Left cardiac atrium (tissue), 4 donors: ENCODE data around the gene LAMB4. TPM values are rescaled to one million over a fixed set of nuclear protein-coding genes. Genes with fewer than 3 reads are reported as not detected.

Experiments used
- ATAC-seq, 2 donors: fragments of 200-7000 bp; cut with Tn5 transposase; one replicate each; pipeline ENCODE4 v1.9.1; 2020; ENCODE audit warnings: mild to moderate bottlenecking in 2 of 2, moderate library complexity in 2 of 2
- DNase-seq: peaks from one replicate; pipeline ENCODE4 v3.0.0-alpha.2; 2020
- intact Hi-C, 2 donors: fragments of 100-400 bp; cut with DNase I; formaldehyde crosslinking; loops; one replicate each; pipeline versions ENCODE4 v1.14.1 to v1.15.1; 2022 to 2023
- total RNA-seq, 2 donors: library from RNA; stranded (reverse); fragmentation: NEBNext Ultra II Directional; extraction: Animal tissue kit (Norgen Biotek cat#: 25700); gene quantifications; one replicate each; pipeline ENCODE4 v1.2.1, GENCODE V29; 2021
- donor health status: DM: no; HTN: yes; CAD: no.
- donor health status: DM: no; HTN: yes; CAD: no; lungs with severe emphysema.
- donor health status: DM: yes; HTN: yes; CAD: no.
- donor health status: Dilated cardiomyopathy.

LAMB4 gene
- total RNA-seq, 2 donors from 2014 or later, result 0.16 to 0.47 TPM

DNA sequence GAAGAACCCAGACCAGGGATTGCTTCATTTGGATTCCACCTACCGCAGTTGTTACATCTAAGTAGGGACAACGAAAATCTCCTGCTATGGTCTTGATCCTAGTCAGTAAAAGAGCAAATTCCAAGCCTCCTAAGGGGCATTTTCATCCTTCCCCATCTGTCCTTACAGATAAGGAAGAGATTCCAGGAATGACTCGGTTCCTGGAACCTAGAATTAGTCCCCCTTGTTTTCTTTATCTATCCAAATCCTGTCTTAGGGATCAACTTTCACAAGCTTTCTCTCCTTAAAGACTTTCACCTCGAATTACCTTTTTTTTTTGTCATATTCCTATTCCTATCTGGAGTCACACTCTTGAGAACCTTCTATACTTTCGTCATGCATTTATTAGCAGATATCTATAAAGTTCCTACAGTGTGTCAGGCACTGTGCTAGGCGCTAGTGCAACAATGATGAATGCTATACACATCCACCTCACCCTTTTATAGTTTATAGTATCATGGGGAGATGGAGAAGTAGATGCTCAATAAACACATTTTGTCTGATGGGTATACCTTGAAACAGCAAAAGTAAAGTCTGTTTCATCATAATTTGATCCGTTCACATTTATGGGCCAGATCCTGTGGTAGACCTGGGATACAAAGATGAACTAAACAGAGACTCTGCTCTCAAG lies 39.2 kb downstream of the LAMB4 start:
- intact Hi-C loops, result no loop called here
- DNase-seq (no peak), ATAC-seq (no peak)

DNA sequence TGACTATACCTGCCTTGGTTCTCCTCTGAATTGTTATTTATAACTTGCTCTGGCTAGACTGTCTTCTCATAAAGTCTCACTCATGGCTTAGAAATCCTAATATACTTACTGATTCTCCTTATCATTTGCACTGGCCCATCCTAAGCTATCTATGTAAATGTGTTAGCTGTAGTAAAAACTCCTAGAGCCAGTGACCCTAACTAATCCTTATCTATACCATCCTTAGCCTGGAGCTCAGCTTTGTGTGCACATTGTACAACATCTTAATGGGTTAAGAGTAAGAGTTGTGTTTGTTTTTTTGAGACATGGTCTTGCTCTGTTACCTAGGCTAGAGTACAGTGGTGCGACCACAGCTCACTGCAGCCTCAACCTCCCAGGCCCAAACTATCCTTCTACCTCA lies 40.8 kb downstream of the LAMB4 start:
- DNase-seq (no peak), ATAC-seq (no peak)
- intact Hi-C loops, result no loop called here

DNA sequence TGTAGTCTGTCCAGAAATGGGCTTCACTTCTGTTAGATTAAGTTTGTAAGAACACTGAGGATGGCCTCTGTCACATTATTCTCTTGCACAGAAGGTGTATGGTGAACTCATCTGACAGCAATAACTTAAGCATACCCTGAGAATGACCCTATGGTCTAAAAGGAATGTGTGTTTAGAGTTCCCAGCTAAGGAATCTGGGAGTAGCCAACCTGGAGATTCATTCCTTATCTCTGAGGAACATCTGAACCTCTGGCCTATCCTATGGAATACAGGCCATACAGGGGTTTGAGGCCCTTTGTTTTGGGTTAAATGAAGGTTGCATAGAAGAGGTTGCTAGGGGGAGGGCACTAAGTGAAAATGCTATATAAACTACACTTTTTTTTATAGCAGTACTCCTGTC lies 41.4 kb downstream of the LAMB4 start:
- intact Hi-C loops, result no loop called here
- DNase-seq (no peak), ATAC-seq (no peak)

DNA sequence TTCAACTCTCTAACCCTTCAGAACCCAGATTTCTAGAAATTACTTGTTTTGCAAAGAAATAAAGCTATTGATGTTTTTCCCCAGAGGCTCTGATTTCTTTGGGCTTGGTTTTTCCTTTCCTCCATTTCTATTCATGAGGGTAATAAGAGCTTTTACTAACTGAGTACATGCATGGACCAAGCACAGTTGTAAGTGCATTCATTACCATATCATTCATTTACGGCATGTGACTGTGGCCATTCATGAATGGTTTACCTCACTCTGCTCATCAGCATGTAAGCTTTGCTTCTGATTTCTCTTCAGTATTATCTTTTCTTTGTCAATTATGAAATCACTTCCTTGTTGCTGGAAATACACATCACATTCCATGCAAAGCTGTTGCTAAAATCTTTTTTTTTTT lies 42.4 kb downstream of the LAMB4 start:
- no peak for DNase-seq
- intact Hi-C loops, result no loop called here
- ATAC-seq, result no peak

DNA sequence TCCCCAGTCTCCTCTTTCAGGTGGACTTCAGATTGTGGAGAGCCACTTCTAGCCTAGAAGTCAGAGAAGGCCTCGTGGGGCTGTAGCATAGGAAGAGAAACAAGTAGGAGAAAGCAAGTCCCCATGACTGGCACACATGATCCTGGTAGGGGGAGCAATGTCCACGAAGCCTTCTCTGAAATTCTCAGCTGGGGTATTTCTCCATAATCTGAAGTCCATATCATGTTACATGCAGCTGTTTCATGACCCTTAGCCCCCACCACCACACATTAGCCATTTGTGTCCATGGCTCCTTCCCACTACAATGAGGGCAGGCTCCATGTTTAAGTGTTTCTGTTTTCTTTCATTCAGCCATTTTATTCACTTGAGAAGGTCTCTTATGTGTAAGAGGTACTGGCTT lies 43.2 kb downstream of the LAMB4 start:
- intact Hi-C loops, result no loop called here
- no peak for ATAC-seq
- no peak for DNase-seq

DNA sequence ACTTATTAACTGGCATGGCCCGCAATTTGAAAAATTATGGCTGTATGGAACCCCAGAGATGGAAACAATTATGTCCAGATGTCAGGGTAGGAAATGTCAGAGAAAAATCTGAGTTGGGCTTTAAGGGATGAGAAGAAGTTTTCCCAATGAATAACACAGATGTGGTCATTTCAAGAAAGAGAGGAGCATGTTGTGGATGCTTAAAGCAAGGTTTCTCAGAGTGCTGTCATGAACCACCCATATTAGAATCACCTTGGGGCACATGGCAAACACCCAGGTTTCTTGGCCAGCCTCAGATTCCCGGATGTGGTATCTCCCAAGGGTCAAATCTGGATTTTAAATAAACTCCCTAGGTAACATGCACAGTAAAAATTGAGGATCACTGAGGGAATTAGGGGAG lies 43.6 kb downstream of the LAMB4 start:
- ATAC-seq (no peak), DNase-seq (no peak)
- intact Hi-C loops, result no loop called here

DNA sequence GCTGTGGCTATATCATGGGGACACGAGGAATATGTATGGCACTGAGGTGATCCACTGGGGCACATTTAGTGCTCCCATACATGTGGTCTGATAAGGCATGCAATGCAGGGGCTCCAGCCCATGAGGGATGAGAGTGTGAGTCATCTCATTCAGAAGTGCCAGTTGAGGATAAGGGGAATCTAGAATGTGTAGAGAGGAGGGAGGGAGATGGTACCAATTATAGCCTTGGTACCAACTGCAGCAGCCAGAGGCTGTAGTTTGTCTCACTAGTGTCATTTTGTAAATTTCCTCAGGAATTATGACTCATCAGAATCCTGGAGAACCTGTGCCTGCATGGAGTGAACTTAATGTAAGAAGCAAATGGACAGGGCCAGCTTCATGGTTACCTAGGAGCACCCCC lies 46.2 kb downstream of the LAMB4 start:
- intact Hi-C loops, result no loop called here
- ATAC-seq (no peak), DNase-seq (no peak)

DNA sequence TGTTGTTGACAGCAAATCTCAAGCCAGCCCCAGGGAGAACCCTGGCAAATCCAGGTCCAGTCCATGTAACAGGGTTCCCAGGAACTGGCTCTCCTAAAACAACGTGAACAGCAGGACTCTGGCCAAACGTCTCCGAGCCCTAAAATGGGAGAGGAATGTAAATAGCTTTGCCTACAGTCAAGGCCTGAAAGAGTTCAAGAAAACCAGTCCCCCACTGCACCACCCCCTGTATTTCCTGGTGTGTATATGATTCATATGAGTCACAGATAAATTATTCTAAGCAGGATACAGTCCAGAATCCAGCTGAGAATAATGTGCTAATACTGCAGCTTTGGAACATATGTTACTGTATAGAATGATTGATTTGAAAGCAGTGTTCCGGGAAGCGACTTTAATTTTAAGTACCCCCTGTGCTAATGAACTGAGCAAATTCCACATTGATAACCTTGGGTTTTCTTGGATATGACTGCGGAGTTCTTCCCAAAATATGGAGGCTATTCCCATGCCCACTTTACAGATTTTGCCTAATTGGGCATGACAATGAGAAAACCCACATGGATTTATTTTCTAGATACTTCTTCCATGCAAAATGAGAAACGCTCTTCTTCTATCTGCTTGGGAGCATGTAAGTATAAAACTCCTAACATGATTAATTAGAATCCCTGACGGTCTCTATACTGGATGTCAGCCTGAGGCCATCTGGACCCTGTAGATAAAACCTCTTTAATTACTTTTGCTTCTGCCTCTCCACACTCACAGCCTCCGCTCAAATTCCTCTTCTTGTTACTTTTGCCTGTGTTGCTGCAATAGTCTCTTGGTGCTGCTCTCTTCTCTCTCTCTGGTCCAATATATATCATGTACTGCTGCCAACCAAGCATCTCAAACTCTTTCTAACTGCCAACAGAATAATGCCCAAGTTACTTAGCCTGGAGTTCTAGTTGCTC lies 50.2 kb downstream of the LAMB4 start:
- no peak for DNase-seq
- peak in 1 of 2 donors; percentile 60 for ATAC-seq
- intact Hi-C loops, result no loop called here

DNA sequence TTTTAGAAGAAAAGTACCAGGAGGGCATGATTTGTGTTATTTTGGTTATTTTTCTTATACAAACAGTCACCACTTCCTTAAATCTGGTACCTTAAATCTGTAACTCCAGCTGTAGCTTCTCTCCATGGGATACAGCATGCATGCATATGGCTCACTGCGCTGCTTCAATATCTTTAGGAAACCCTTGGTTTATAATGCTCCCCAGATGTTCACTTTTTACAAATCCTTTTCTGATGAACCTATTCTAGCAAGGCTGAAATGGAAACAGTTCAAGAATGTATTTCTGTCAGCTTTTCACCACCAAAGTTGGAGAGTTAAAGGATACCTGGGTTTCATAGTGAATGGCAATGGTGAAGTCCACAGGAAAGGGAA lies 50.9 kb downstream of the LAMB4 start:
- no peak for DNase-seq
- intact Hi-C loops, result no loop called here
- no peak for ATAC-seq

DNA sequence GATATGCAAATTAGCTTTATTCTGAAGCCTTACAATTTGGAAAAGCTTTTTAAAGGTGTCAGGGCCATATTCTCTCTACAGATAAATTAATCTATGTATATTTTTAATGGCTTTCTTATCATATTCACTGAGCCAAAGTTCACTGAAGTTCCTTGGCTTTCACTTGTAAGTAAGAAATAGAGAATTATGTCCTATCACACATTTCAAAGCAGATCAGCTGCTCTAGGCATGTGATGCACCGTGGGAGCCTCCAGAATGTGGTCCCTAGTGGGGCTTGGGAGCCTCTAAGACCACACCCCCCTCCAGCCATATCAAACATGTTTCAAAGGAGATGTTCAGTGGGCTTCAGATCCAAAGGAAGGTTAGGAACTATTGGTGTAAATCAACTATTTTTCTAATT lies 51.5 kb downstream of the LAMB4 start:
- no peak for ATAC-seq
- no peak for DNase-seq
- intact Hi-C loops, result no loop called here

DNA sequence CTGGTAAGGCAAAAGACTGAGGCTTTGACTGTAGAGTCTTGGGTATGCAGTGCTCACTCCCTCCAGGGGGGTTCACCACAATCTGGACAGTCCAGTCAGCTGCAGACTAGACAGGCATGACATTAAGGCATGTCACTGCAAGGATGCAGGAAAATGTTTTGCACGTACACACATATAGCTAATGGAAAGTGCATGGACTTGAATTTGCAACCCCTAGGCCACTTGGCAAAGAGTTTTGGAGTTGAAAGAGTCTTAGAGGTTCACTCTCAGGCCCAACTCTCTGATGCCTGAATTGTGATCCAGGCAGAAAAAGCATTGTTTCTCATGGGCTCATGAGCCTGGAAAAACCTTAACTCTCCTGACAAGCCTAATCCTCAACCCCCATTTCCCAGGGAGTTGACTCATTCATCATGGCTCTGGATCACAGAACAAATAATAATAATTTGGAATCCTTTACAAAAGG lies 51.9 kb downstream of the LAMB4 start:
- ATAC-seq (no peak), DNase-seq (no peak)
- intact Hi-C loops, result no loop called here

DNA sequence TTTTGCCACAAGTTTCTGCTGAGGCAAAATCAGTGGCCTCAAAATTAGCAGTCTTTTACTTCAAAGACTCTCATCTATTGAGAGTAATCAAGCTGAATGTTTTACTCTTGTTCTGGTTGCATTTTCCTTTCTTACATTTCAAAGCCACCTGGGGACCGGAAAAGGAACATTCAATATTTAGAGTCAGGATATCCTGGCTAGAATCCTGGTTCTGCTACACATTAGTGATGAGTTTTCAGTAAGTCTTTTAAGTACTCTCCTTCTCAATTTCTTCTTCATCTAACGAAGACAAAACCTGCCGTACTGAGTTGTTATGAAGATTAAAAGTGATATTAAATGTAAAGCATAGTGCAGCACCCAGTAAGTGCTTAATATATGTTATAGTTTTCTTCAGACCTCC lies 52.5 kb downstream of the LAMB4 start:
- DNase-seq (no peak), ATAC-seq (no peak)
- intact Hi-C loops, result no loop called here

DNA sequence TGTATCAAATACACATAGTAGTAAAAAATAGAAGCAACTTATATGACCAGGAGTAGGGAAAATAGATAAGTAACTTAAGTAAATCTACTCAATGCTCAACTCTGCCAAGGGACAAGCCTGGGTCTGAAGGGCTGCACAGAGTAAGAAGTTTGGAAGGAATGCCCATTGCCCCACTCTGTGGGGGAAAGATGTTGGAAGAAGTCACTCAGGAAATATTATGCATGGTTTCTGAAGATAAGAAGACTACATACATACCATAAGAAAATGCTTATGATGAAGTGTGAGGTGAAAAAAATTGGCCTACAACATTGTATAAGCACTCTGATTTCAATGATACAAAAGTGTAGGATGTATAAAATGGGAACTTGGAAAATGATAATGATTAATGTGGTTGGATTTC lies 54.0 kb downstream of the LAMB4 start:
- ATAC-seq, result no peak
- intact Hi-C loops, result no loop called here

DNA sequence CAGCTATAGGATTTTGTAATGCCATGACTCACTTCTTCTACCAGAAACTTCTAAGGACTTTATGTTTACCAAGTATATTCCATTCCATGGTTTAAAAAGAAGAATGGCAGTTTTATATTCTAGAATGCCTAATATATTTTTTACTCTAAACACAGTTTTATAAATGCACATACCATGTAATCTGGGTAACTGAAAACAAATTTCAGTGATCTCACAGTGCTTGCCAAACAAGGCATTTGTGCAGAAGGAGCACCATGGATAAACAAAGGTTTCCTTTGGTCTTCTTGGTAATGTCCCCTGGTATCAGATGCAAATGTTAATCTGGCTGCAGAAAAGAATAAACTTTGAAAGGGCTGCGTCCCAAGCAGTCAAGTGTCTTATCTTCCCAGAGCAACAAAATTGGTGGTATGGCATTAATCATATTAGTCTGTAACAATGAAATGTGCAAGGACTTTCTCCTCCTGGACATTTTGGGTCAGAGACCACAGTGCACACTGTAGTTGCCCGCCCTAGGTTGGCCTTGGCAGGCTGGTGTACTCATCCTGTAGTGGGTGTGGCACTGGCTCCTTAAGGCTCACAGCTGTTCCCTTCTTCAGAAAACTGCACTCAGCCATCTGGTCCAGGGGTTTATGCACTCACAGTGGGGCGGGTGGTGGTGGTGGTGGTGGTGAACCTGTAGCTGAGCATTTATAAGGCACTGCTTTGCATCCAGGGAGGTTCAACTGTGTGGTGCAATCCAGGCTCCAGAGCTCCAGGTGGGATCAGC lies 56.7 kb downstream of the LAMB4 start:
- intact Hi-C loops, result no loop called here

More for the DNA sequence above, 54.0 kb downstream of the LAMB4 start:
- no peak for DNase-seq

DNA sequence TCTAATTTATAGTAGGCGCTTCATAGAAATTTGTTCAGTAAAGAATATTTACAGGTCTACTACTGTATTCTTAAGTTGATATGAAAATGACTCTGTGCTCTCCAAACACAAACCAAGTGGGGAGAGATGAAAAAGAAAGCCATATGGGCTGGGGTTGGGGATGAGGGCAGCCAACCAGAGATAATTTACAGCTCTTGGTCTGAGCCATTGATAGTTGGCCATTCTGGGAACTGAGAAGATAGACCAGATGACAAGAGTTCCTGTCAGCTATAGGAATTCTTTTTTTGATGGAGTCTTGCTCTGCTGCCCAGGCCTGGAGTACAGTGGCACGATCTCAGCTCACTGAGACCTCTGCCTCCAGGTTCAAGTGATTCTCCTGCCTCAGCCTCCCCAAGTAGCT lies 57.4 kb downstream of the LAMB4 start:
- ATAC-seq (no peak), DNase-seq (no peak)
- intact Hi-C loops, result no loop called here

More for the DNA sequence above, 56.7 kb downstream of the LAMB4 start:
- DNase-seq, result no peak
- no peak for ATAC-seq

DNA sequence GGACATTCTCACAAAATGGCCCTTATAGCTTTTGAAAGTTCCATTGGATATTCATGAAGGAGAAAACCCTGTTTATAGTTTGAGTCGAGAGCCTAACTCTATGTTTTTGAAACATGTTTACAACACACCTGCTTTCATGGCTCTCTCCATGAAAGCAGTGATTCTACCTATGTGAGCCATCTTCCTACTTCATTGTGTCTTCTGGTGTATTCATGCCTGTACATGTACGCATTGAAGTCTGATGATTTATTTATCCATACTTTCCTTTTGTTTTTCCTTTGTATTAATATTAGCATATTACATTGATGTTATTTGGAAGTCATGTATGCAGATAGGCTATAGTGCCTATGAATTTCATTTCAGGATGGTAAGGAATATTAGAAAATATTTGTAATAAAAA lies 58.0 kb downstream of the LAMB4 start:
- DNase-seq (no peak), ATAC-seq (no peak)
- intact Hi-C loops, result no loop called here

DNA sequence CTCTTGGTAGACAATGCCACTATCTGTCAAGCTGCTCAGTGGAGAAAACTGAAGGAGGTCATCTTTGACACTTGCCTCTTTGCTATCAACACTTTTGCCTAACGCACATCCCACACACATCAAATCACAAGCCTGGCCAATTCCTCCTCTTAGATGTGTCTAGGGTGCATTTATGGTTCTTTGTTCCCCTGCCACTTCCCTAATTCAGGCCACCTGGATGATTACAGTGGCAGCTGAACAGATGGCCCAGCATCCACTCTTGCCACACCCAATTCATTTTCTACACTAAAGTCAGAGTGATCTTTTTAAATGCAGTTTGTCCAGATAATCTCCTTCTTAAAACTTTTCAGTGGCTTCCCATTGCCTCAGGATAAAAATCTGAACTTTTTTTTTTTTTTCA lies 58.6 kb downstream of the LAMB4 start:
- no peak for DNase-seq
- no peak for ATAC-seq
- intact Hi-C loops, result no loop called here

DNA sequence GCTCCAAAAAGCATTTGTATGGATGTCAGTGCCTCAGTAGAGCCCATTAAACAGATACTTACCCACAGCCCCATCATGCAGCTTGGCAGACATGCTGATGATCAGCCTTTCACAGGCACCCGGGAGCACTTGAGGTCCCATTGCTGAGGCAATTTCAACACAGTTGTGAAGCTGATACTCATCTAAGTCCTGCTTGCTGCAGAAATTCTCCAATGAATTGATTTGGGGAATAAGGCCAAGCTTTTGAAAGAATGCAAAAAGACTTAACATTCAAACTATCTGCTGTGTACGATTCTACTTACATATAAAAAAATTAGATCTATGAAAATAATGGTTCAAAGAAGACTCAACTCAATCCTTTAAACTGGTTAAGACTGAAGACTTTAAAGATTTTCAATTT lies 60.5 kb downstream of the LAMB4 start:
- intact Hi-C loops, result no loop called here
- ATAC-seq (no peak), DNase-seq (no peak)

DNA sequence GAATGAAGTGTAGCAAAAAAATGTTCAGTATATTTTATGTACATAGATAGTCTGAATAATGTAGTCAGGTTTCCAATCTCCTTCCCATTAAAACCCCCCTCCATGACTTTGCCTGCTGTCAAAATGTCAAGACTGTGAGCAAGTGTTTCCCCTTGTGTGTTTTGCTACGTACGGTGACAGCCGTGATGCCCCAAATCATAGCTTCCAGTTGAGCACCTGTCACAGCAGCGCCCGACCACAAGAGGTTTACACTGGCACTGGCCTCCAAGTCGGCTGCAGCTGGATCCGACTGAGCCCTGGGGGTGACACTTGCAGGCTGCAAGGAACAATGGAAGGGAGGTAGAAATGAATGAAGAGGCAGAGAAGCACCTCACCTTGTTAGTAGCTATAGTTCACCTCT lies 62.3 kb downstream of the LAMB4 start:
- intact Hi-C loops, result no loop called here
- DNase-seq (no peak), ATAC-seq (no peak)

DNA sequence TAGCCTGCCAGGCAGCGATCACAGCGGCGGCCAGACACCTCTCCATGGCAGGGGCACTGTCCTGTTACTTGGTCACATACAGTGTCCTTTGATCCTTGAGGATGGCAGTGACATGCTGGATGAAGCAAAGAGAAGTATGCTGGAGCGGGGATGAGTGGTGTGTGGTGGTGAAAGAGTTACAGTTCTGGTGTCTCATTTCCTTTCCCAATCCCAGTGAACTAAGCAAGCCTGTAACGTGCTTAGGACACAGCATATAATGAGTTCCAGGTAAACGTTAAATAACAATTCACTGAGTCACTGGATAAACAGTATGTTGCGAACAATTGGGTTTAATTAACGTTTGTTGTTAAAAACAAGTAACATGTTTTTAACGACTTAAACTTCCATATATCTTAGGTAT lies 63.7 kb downstream of the LAMB4 start:
- intact Hi-C loops, result no loop called here
- ATAC-seq, result no peak

More for the DNA sequence above, 63.7 kb downstream of the LAMB4 start:
- DNase-seq, result no peak
